Hepatocyte (in vitro differentiated cells): ENCODE results near the gene BAZ2B. TPM values are rescaled to one million over a fixed set of nuclear protein-coding genes. Genes with fewer than 3 reads are reported as not detected.

Experiments used
- DNase-seq: peaks from one replicate; pipeline ENCODE4 v3.0.0-alpha.2; 2016; ENCODE audit warnings: low spot score
- H2AFZ ChIP-seq: fragments of 200-600 bp; sonication (generic); 2 replicates; pipeline ENCODE4 v1.6.0; 2016; ENCODE audit warnings: antibody characterized with exemption, mild to moderate bottlenecking
- H3K27ac ChIP-seq: fragments of 200-600 bp; sonication (generic); 2 replicates; pipeline ENCODE4 v1.5.1; 2016; ENCODE audit warnings: mild to moderate bottlenecking
- H3K27me3 ChIP-seq: fragments of 200-600 bp; sonication (generic); 2 replicates; pipeline ENCODE4 v1.6.1; 2016
- H3K36me3 ChIP-seq: fragments of 200-600 bp; sonication (generic); replicated peaks from 2 replicates; pipeline ENCODE4 v1.5.1; 2016; ENCODE audit warnings: low read depth; ENCODE audit not compliant: insufficient read depth
- H3K4me1 ChIP-seq: fragments of 200-600 bp; sonication (generic); 2 replicates; pipeline ENCODE4 v1.5.1; 2016; ENCODE audit warnings: mild to moderate bottlenecking, moderate library complexity; ENCODE audit not compliant: insufficient read depth
- H3K4me2 ChIP-seq: fragments of 200-600 bp; sonication (generic); 2 replicates; pipeline ENCODE4 v1.6.0; 2016
- H3K4me3 ChIP-seq: fragments of 200-600 bp; sonication (generic); 2 replicates; pipeline ENCODE4 v1.5.1; 2016; ENCODE audit warnings: mild to moderate bottlenecking
- H3K79me2 ChIP-seq: fragments of 200-600 bp; sonication (generic); 2 replicates; pipeline ENCODE4 v1.6.0; 2017; ENCODE audit warnings: mild to moderate bottlenecking
- H3K9me2 ChIP-seq: fragments of 200-600 bp; sonication (generic); replicated peaks from 2 replicates; pipeline ENCODE4 v1.6.0; 2017; ENCODE audit warnings: mild to moderate bottlenecking; ENCODE audit not compliant: insufficient read depth
- H3K9me3 ChIP-seq: fragments of 200-600 bp; sonication (generic); 2 replicates; pipeline ENCODE4 v1.5.1; 2016; ENCODE audit warnings: low read depth, mild to moderate bottlenecking
- H4K20me1 ChIP-seq: fragments of 200-600 bp; sonication (generic); 2 replicates; pipeline ENCODE4 v1.6.0; 2016; ENCODE audit warnings: mild to moderate bottlenecking; ENCODE audit not compliant: insufficient read depth, poor library complexity, severe bottlenecking
- CTCF ChIP-seq: fragments of 200-600 bp; sonication (generic); IDR thresholded peaks from 2 replicates; pipeline ENCODE4 v1.5.1; 2016; ENCODE audit warnings: antibody characterized with exemption, mild to moderate bottlenecking; ENCODE audit not compliant: poor library complexity
- EZH2 ChIP-seq: fragments of 200-600 bp; sonication (generic); IDR thresholded peaks from 2 replicates; pipeline ENCODE4 v1.6.1; 2016; ENCODE audit warnings: antibody characterized with exemption, mild to moderate bottlenecking, borderline replicate concordance
- EZH2phosphoT487 ChIP-seq: fragments of 200-600 bp; sonication (generic); IDR thresholded peaks from one replicate; pipeline ENCODE4 v1.6.1; 2018; ENCODE audit warnings: antibody characterized with exemption, mild to moderate bottlenecking, low read depth, moderate library complexity; ENCODE audit not compliant: unreplicated experiment, severe bottlenecking
- WGBS: methylation state at CpG from one replicate; pipeline ENCODE4 v1.1.6; 2016; ENCODE audit warnings: low lambda C conversion rate; ENCODE audit errors: missing lambda C conversion rate; 5-methylcytosine and 5-hydroxymethylcytosine counted together
- polyA plus RNA-seq: library from polyadenylated mRNA; unstranded; fragments of >200 nt; fragmentation: Nextera tagmentation; extraction: Ambion mirVana; gene quantifications from 2 replicates; pipeline ENCODE4 v1.2.1, GENCODE V29; 2016
- total RNA-seq: library from RNA; depleted of rRNA; stranded (reverse); fragments of >200 nt; gene quantifications from 2 replicates; pipeline ENCODE4 v1.2.3, GENCODE V29; 2014

BAZ2B gene
- total and polyA plus RNA-seq, 2 experiments from 2014 or later = 40.7 to 83.3 TPM

- H3K4me2 ChIP-seq = no peak overlapping the region
- peaks cover 20% of the 10 kb centered on the region for H3K79me2 ChIP-seq
- no peaks in the 10 kb centered on the region for H3K9me3 ChIP-seq
Measured at GRCh38 chr2:159620796-159621195, 4.4 kb upstream of the BAZ2B start.

DNA sequence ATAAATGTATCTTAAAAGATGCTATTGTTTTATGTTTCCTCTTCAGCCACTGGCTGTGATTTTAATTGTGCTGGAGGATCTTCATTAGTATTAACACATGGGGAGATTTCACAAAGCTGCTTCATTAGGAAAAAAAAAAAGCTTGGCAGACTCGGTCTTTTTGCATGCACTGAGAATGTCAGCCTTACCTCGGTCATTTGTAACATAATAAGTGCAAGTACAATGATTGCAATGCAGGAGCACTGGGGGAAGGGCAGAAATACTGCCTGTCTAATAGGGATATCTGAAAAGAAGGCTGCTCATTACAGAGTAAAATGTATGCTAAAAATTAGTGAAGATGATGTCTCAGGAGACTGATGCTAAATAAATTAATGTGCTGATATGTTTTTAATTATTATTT is 1.3 kb upstream of the BAZ2B start:
- TF ChIP-seq EZH2 = no peak
- WGBS = 6% methylated on average over 2 of the region's 2 CpGs
- DNase-seq = peak; percentile 30
- Histone ChIP-seq H3K9me3 (no peaks in the 10 kb centered on the region), H3K36me3 (no peaks in the 10 kb centered on the region), H3K27me3 (no peaks in the 10 kb centered on the region), H4K20me1 (no peaks in the 10 kb centered on the region), H3K4me3 (peak overlapping the region; percentile 64), H3K9me2 (no peaks in the 10 kb centered on the region), H3K4me2 (peak overlapping the region; percentile 73), H3K79me2 (peaks cover 41% of the 10 kb centered on the region), H2AFZ (peak overlapping the region; percentile 53), H3K4me1 (peaks cover 14% of the 10 kb centered on the region), H3K27ac (peak overlapping the region; percentile 99)

More at GRCh38 chr2:159620796-159621195, 4.4 kb upstream of the BAZ2B start:
- TF ChIP-seq EZH2 = no peak
- TF ChIP-seq CTCF = no peak
- no peak for TF ChIP-seq EZH2phosphoT487
- no peak overlapping the region for H2AFZ ChIP-seq
- H3K27me3 ChIP-seq = no peaks in the 10 kb centered on the region
- 86% methylated on average over 2 of the region's 2 CpGs for WGBS
- H3K4me3 ChIP-seq = no peak overlapping the region
- no peaks in the 10 kb centered on the region for H4K20me1 ChIP-seq
- DNase-seq = no peak
- H3K36me3 ChIP-seq = no peaks in the 10 kb centered on the region
- no peak overlapping the region for H3K27ac ChIP-seq
- peaks cover 11% of the 10 kb centered on the region for H3K4me1 ChIP-seq
- no peaks in the 10 kb centered on the region for H3K9me2 ChIP-seq

DNA sequence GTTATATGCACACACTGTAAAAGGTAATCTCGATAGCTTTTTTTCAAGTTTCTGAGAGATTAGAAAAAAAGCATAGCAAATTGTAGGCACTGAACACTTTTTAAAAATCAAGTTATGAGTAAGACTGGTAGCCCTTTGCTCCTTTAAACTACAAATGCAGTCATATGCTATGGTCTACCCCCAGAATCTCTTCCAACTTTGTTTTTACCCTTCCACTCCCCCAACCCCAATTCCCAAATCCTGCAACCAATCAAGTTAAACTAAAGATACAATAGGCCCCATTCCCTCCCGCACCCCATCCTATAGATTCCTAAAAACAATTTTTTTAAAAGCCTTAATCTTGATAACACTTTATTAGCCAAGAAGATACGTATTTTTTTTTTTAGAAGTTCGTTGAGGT is 752 bp upstream of the BAZ2B start:
- no peak for TF ChIP-seq EZH2
- TF ChIP-seq EZH2phosphoT487 = no peak
- no peak for TF ChIP-seq CTCF
- Histone ChIP-seq H4K20me1 (no peaks in the 10 kb centered on the region), H3K27me3 (no peaks in the 10 kb centered on the region), H3K4me1 (peaks cover 20% of the 10 kb centered on the region), H2AFZ (peak overlapping the region; percentile 53), H3K9me3 (no peaks in the 10 kb centered on the region), H3K27ac (peak overlapping the region; percentile 99), H3K4me3 (peak overlapping the region; percentile 64), H3K36me3 (no peaks in the 10 kb centered on the region), H3K4me2 (peak overlapping the region; percentile 73), H3K9me2 (no peaks in the 10 kb centered on the region), H3K79me2 (peaks cover 46% of the 10 kb centered on the region)
- no peak for DNase-seq
- WGBS = 17% methylated on average over 4 of the region's 4 CpGs

- peak overlapping the region; percentile 53 for H2AFZ ChIP-seq
- H3K79me2 ChIP-seq = peaks cover 61% of the 10 kb centered on the region
- peaks cover 35% of the 10 kb centered on the region for H3K4me1 ChIP-seq
- H4K20me1 ChIP-seq = no peaks in the 10 kb centered on the region
- H3K9me3 ChIP-seq = no peaks in the 10 kb centered on the region
- H3K27ac ChIP-seq = peak overlapping the region; percentile 99
- no peaks in the 10 kb centered on the region for H3K36me3 ChIP-seq
- peak; percentile 16 for TF ChIP-seq EZH2phosphoT487
- peak; percentile 1 for TF ChIP-seq CTCF
- TF ChIP-seq EZH2 = no peak
- DNase-seq = peak; percentile 96
- WGBS = under 1% methylated on average over 40 of the region's 66 CpGs
- no peaks in the 10 kb centered on the region for H3K9me2 ChIP-seq
- peak overlapping the region; percentile 73 for H3K4me2 ChIP-seq
- peak overlapping the region; percentile 64 for H3K4me3 ChIP-seq
- H3K27me3 ChIP-seq = no peaks in the 10 kb centered on the region
Measured at GRCh38 chr2:159615367-159616285, 722 bp downstream of the BAZ2B start.
